IMR-90 (cell line): ENCODE results near the gene SCYGR7. TPM values are rescaled to one million over a fixed set of nuclear protein-coding genes. Genes with fewer than 3 reads are reported as not detected.

Experiments used
- ATAC-seq: fragments of 200-7000 bp; cut with Tn5 transposase; 2 replicates; pipeline ENCODE4 v1.9.1; 2020; ENCODE audit warnings: low read depth, mild to moderate bottlenecking, moderate library complexity
- BruUV-seq: library from RNA; stranded (reverse); fragments of 400-500 nt; replicated peaks from 2 replicates; lab custom pipeline; 2021; lab: Mats Ljungman, UMichigan
- CTCF ChIA-PET: fragments of 300-600 bp; formaldehyde crosslinking; extraction: SDS; loops from one replicate; lab custom pipeline; 2021; ENCODE audit warnings: antibody characterized with exemption; lab: Yijun Ruan, JAX
- POLR2A ChIA-PET: fragments of 300-600 bp; sonication (Branson Sonifier 250); formaldehyde crosslinking; loops from one replicate; lab custom pipeline; 2022; ENCODE audit warnings: antibody characterized with exemption; ENCODE audit not compliant: unreplicated experiment; lab: Charles Lee
- DNase-seq: peaks from one replicate; pipeline ENCODE4 v3.0.0; 2013
- H2AFZ ChIP-seq: replicated peaks from 2 replicates; pipeline ENCODE3; 2013; ENCODE audit warnings: low read length, mild to moderate bottlenecking; ENCODE audit not compliant: poor library complexity
- H2AK5ac ChIP-seq: 2 replicates; pipeline ENCODE4 v1.6.1; 2013; ENCODE audit warnings: low read depth, low read length, inconsistent platforms
- H2AK9ac ChIP-seq: replicated peaks from 2 replicates; pipeline ENCODE3; 2013; ENCODE audit warnings: mild to moderate bottlenecking, low read depth, low read length, moderate library complexity; ENCODE audit not compliant: poor library complexity
- H2BK120ac ChIP-seq: 2 replicates; pipeline ENCODE4 v1.6.1; 2013; ENCODE audit warnings: low read depth, low read length, inconsistent platforms
- H2BK15ac ChIP-seq: 3 replicates; pipeline ENCODE4 v1.6.1; 2013; ENCODE audit warnings: low read depth, low read length, inconsistent platforms
- H2BK20ac ChIP-seq: 2 replicates; pipeline ENCODE4 v1.6.1; 2013; ENCODE audit warnings: low read depth, mild to moderate bottlenecking, inconsistent platforms, low read length, moderate library complexity
- H2BK5ac ChIP-seq: 2 replicates; pipeline ENCODE4 v1.6.1; 2013; ENCODE audit warnings: mild to moderate bottlenecking, low read depth, low read length, inconsistent platforms; ENCODE audit not compliant: poor library complexity, severe bottlenecking
- H3K14ac ChIP-seq: replicated peaks from 2 replicates; pipeline ENCODE4 v1.6.1; 2013; ENCODE audit warnings: low read depth, low read length, inconsistent platforms
- H3K18ac ChIP-seq: 2 replicates; pipeline ENCODE4 v1.6.1; 2013; ENCODE audit warnings: low read depth, low read length, control low read depth
- H3K23ac ChIP-seq: 2 replicates; pipeline ENCODE4 v1.6.1; 2013; ENCODE audit warnings: low read depth, low read length, inconsistent platforms
- H3K27ac ChIP-seq: 2 replicates; pipeline ENCODE4 v1.5.1; 2013; ENCODE audit warnings: mild to moderate bottlenecking, control low read depth, low read length; ENCODE audit not compliant: insufficient read depth
- H3K27me3 ChIP-seq: 2 replicates; pipeline ENCODE4 v1.6.1; 2013; ENCODE audit warnings: low read length; ENCODE audit not compliant: control insufficient read depth, insufficient read depth
- H3K36me3 ChIP-seq: 2 replicates; pipeline ENCODE4 v1.6.1; 2013; ENCODE audit warnings: low read length, mixed read lengths; ENCODE audit not compliant: control insufficient read depth, insufficient read depth
- H3K4ac ChIP-seq: 2 replicates; pipeline ENCODE4 v1.6.1; 2013; ENCODE audit warnings: low read depth, low read length, inconsistent platforms
- H3K4me1 ChIP-seq: 2 replicates; pipeline ENCODE4 v1.6.1; 2013; ENCODE audit warnings: low read length, mixed read lengths; ENCODE audit not compliant: control insufficient read depth, insufficient read depth
- H3K4me2 ChIP-seq: 2 replicates; pipeline ENCODE4 v1.6.1; 2013; ENCODE audit warnings: low read depth, mild to moderate bottlenecking, control low read depth, low read length, moderate library complexity
- H3K4me3 ChIP-seq: 2 replicates; pipeline ENCODE4 v1.5.1; 2013; ENCODE audit warnings: low read depth, mild to moderate bottlenecking, control low read depth, low read length, moderate library complexity; ENCODE audit not compliant: insufficient read depth
- H3K56ac ChIP-seq: 2 replicates; pipeline ENCODE4 v1.6.1; 2013; ENCODE audit warnings: low read length, inconsistent platforms; ENCODE audit not compliant: insufficient read depth; ENCODE audit errors: extremely low read depth
- H3K79me1 ChIP-seq, 2 experiments: 2 replicates each; pipeline ENCODE4 v1.6.1; 2013; ENCODE audit warnings: low read length in 2 of 2, inconsistent platforms in 1 of 2, low read depth in 1 of 2
- H3K9ac ChIP-seq: 2 replicates; pipeline ENCODE4 v1.6.1; 2013; ENCODE audit warnings: low read depth, low read length, control low read depth
- H3K9me1 ChIP-seq: 2 replicates; pipeline ENCODE4 v1.6.1; 2013; ENCODE audit warnings: low read length, inconsistent platforms; ENCODE audit not compliant: insufficient read depth
- H3K9me3 ChIP-seq: 2 replicates; pipeline ENCODE4 v1.6.1; 2013; ENCODE audit warnings: low read length; ENCODE audit not compliant: control insufficient read depth, insufficient read depth
- H4K20me1 ChIP-seq: 2 replicates; pipeline ENCODE4 v1.6.1; 2013; ENCODE audit warnings: low read length, inconsistent platforms; ENCODE audit not compliant: insufficient read depth
- H4K5ac ChIP-seq: 2 replicates; pipeline ENCODE4 v1.6.1; 2013; ENCODE audit warnings: mild to moderate bottlenecking, low read depth, low read length, control low read depth
- H4K8ac ChIP-seq, 2 experiments: 2 replicates each; pipeline ENCODE4 v1.6.1; 2013; ENCODE audit warnings: low read depth in 2 of 2, low read length in 2 of 2, control low read depth in 1 of 2, inconsistent platforms in 1 of 2
- H4K91ac ChIP-seq: 2 replicates; pipeline ENCODE4 v1.6.1; 2013; ENCODE audit warnings: low read depth, low read length, inconsistent platforms; ENCODE audit not compliant: insufficient read depth
- CEBPB ChIP-seq: IDR thresholded peaks from 2 replicates; pipeline ENCODE4 v1.6.1; 2012; ENCODE audit warnings: low read depth, low read length, improper control_type of control experiment
- CHD1 ChIP-seq: IDR thresholded peaks from 2 replicates; pipeline ENCODE4 v1.6.1; 2012; ENCODE audit warnings: low read depth, low read length, improper control_type of control experiment
- CTCF ChIP-seq: conservative IDR thresholded peaks from 2 replicates; pipeline ENCODE4 v1.5.1; 2012; ENCODE audit warnings: mild to moderate bottlenecking, low read depth, low read length, improper control_type of control experiment
- MAFK ChIP-seq: IDR thresholded peaks from 2 replicates; pipeline ENCODE4 v1.6.1; 2012; ENCODE audit warnings: low read depth, low read length, improper control_type of control experiment
- MAZ ChIP-seq: IDR thresholded peaks from 2 replicates; pipeline ENCODE4 v1.6.1; 2012; ENCODE audit warnings: low read depth, mild to moderate bottlenecking, low read length, improper control_type of control experiment, moderate library complexity, borderline replicate concordance
- RAD21 ChIP-seq: IDR thresholded peaks from 2 replicates; pipeline ENCODE4 v1.6.1; 2012; ENCODE audit warnings: low read length, improper control_type of control experiment
- RFX5 ChIP-seq: IDR thresholded peaks from 2 replicates; pipeline ENCODE4 v1.8.0; 2012; ENCODE audit warnings: low read depth, mild to moderate bottlenecking, low read length, moderate library complexity
- WGBS, 2 experiments: methylation state at CpG; one replicate each; pipeline versions ENCODE4 v1.1.5 to v1.1.7; 2013; ENCODE audit warnings: missing lambda C conversion rate in 2 of 2; ENCODE audit not compliant: insufficient read length in 1 of 2; ENCODE audit errors: extremely low coverage in 2 of 2; 5-methylcytosine and 5-hydroxymethylcytosine counted together
- dilution Hi-C: fragments of 300-500 bp; cut with HindIII; formaldehyde crosslinking; loops from one replicate; pipeline ENCODE4 v1.14.3; 2018; ENCODE audit warnings: low sequenced_read_pairs; ENCODE audit not compliant: unreplicated experiment
- in situ Hi-C: fragments of 300-500 bp; cut with MboI; formaldehyde crosslinking; loops from 3 replicates; pipeline ENCODE4 v1.14.3; 2019; ENCODE audit warnings: low sequenced_read_pairs, inconsistent platforms, mixed read lengths
- intact Hi-C: fragments of 100-400 bp; cut with micrococcal nuclease; formaldehyde crosslinking; loops from 2 replicates; pipeline ENCODE4 v1.10.0; 2022
- polyA plus RNA-seq, 3 experiments: library from polyadenylated mRNA; depleted of rRNA; stranded (reverse); fragments of >200 nt; gene quantifications; 2 replicates each; pipeline ENCODE4 v1.2.3, GENCODE V29; 2012; ENCODE audit warnings: low replicate concordance in 1 of 3
- total RNA-seq: library from RNA; depleted of rRNA; stranded (reverse); fragments of >200 nt; gene quantifications from 2 replicates; pipeline ENCODE4 v1.2.3, GENCODE V29; 2012
- TF ChIP-seq, protein P1 (sequence below): fragments of 150-350 bp; IDR thresholded peaks from 2 replicates; pipeline ENCODE4 v1.6.1; 2016; ENCODE audit warnings: low read depth, mild to moderate bottlenecking, low read length, moderate library complexity, borderline replicate concordance

Gene SCYGR7
- total and polyA plus RNA-seq, 2 of the 4 experiments (the other 2 are of a cell fraction): not detected

- H4K91ac ChIP-seq: no peak overlapping the region
- H3K14ac ChIP-seq: no peak overlapping the region
- no peak overlapping the region for H2BK15ac ChIP-seq
- intact Hi-C loops: no loop called here
- no peak overlapping the region for H4K5ac ChIP-seq
- H3K27ac ChIP-seq: no peak overlapping the region
- ChIA-PET CTCF (no interaction called here), POLR2A (no interaction called here)
- TF ChIP-seq MAZ (no peak), MAFK (no peak), CEBPB (no peak), RAD21 (no peak), CTCF (no peak), CHD1 (no peak), RFX5 (no peak)
- TF ChIP-seq, protein P1, sequence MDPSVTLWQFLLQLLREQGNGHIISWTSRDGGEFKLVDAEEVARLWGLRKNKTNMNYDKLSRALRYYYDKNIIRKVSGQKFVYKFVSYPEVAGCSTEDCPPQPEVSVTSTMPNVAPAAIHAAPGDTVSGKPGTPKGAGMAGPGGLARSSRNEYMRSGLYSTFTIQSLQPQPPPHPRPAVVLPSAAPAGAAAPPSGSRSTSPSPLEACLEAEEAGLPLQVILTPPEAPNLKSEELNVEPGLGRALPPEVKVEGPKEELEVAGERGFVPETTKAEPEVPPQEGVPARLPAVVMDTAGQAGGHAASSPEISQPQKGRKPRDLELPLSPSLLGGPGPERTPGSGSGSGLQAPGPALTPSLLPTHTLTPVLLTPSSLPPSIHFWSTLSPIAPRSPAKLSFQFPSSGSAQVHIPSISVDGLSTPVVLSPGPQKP: no peak
- H2AK5ac ChIP-seq: no peak overlapping the region
- DNase-seq (no peak), ATAC-seq (no peak)
- no peak overlapping the region for H2BK5ac ChIP-seq
- H3K4me2 ChIP-seq: no peak overlapping the region
- no peak overlapping the region for H3K4ac ChIP-seq
- H4K20me1 ChIP-seq: no peaks in the 10 kb centered on the region
- H3K9me3 ChIP-seq: no peaks in the 10 kb centered on the region
- H3K79me1 ChIP-seq: no peaks in the 10 kb centered on the region
- dilution Hi-C loops: no loop called here
- no TSS peak for BruUV-seq
- H2AK9ac ChIP-seq: no peak overlapping the region
- H3K4me3 ChIP-seq: no peak overlapping the region
- no peak overlapping the region for H3K56ac ChIP-seq
- H3K27me3 ChIP-seq: peaks cover 2% of the 10 kb centered on the region; the same call in 1 of the 2 replicates
- H2BK120ac ChIP-seq: no peak overlapping the region
- WGBS, 2 experiments: no CpG with 5 or more reads among the region's 1 CpG
- no peaks in the 10 kb centered on the region for H3K36me3 ChIP-seq
- H4K8ac ChIP-seq: no peak overlapping the region
- in situ Hi-C loops: no loop called here
- H3K9me1 ChIP-seq: no peaks in the 10 kb centered on the region
- no peak overlapping the region for H2BK20ac ChIP-seq
- H3K4me1 ChIP-seq: no peaks in the 10 kb centered on the region
- no peak overlapping the region for H3K23ac ChIP-seq
- H3K9ac ChIP-seq: no peak overlapping the region
- H2AFZ ChIP-seq: no peak overlapping the region
- no peak overlapping the region for H3K18ac ChIP-seq
Observed at GRCh38 chr2:227713291-227713690, 14.8 kb upstream of the SCYGR7 start.
